ENCODE results near the gene RBM34. TPM values are rescaled to one million over a fixed set of nuclear protein-coding genes. Genes with fewer than 3 reads are reported as not detected.

RBM34 gene
- total RNA-seq, 3 donors from 2014 or later (not counting 1 experiment from before 2014, with no cell fraction given), result 163 to 187 (median 180) TPM

Other genes with a start within 250 kb of the RBM34 start
- gene TOMM20, start 32.4 kb downstream of the RBM34 start, total RNA-seq, result 10 to 100 TPM; 59.5 to 72.3 (median 60.2) TPM
- 100 to 1,000 TPM; 161 to 189 (median 178) TPM for gene ARID4B, start 166.9 kb upstream of the RBM34 start, total RNA-seq
- 10 to 100 TPM; 18.7 to 26.0 (median 23.9) TPM for gene GGPS1, start 167.3 kb upstream of the RBM34 start, total RNA-seq
- gene TBCE, start 206.2 kb upstream of the RBM34 start, total RNA-seq, result 10 to 100 TPM; 24.1 to 25.2 (median 25.0) TPM

Measured in natural killer cell (primary cell).